ENCODE data around the gene ANKRD30B. TPM values are rescaled to one million over a fixed set of nuclear protein-coding genes. Genes with fewer than 3 reads are reported as not detected.

The ANKRD30B gene
- total and polyA plus RNA-seq, 2 of the 4 experiments (the other 2 are of a cell fraction): not detected

DNA sequence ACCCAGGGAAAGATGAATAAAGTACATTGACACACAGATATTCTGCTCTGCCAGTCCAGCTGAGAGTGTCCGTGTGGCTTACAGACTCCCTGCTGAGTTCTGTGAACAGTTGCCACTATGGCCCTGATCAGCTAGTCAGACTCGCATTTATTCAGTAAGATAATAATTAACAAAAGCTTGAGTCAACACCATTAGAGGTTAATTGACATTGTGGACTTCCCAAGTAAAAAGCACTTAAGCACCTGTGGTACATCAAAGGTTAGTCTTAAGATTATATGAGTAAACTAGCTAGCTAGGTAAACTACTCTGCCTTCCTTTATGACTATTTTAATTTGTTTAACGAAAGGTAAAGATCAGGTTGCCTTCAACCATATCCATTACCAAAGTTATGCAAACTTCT lies 33.7 kb downstream of the ANKRD30B start:
- Histone ChIP-seq H4K5ac (ENCODE audit: low read depth, low read length) (no peak overlapping the region), H2AFZ (replicated peaks; ENCODE audit: low read length, poor library complexity) (no peak overlapping the region), H3K4me2 (ENCODE audit: low read depth, low read length) (no peak overlapping the region), H3K36me3 (ENCODE audit: control insufficient read depth, insufficient read depth, low read length) (no peaks in the 10 kb centered on the region), H3K4me3 (ENCODE audit: insufficient read depth, low read depth, low read length) (no peak overlapping the region), H3K79me1 (ENCODE audit: low read depth in 1 of 2, low read length in 2 of 2) (no peaks in the 10 kb centered on the region), H2BK20ac (ENCODE audit: low read depth, low read length) (no peak overlapping the region), H3K27ac (ENCODE audit: insufficient read depth, low read length) (no peak overlapping the region), H4K91ac (ENCODE audit: insufficient read depth, low read depth, low read length) (no peak overlapping the region), H3K56ac (ENCODE audit: extremely low read depth, insufficient read depth, low read length) (no peak overlapping the region), H3K9me3 (ENCODE audit: control insufficient read depth, insufficient read depth, low read length) (peaks cover 5% of the 10 kb centered on the region), H4K8ac (ENCODE audit: low read depth in 2 of 2, low read length in 2 of 2) (no peak overlapping the region), H3K4ac (ENCODE audit: low read depth, low read length) (no peak overlapping the region), H3K9ac (ENCODE audit: low read depth, low read length) (no peak overlapping the region), H3K18ac (ENCODE audit: low read depth, low read length) (no peak overlapping the region), H3K14ac (replicated peaks; ENCODE audit: low read depth, low read length) (no peak overlapping the region), H3K23ac (ENCODE audit: low read depth, low read length) (no peak overlapping the region), H2BK15ac (ENCODE audit: low read depth, low read length) (no peak overlapping the region), H2BK5ac (ENCODE audit: low read depth, low read length, poor library complexity, severe bottlenecking) (no peak overlapping the region), H3K4me1 (ENCODE audit: control insufficient read depth, insufficient read depth, low read length) (no peaks in the 10 kb centered on the region), H3K27me3 (ENCODE audit: control insufficient read depth, insufficient read depth, low read length) (no peaks in the 10 kb centered on the region), H4K20me1 (ENCODE audit: insufficient read depth, low read length) (no peaks in the 10 kb centered on the region), H3K9me1 (ENCODE audit: insufficient read depth, low read length) (no peaks in the 10 kb centered on the region), H2AK5ac (ENCODE audit: low read depth, low read length) (no peak overlapping the region), H2BK120ac (ENCODE audit: low read depth, low read length) (no peak overlapping the region), H2AK9ac (replicated peaks; ENCODE audit: low read depth, low read length, poor library complexity) (no peak overlapping the region)
- intact Hi-C loops (cut with micrococcal nuclease) (no loop called here), in situ Hi-C loops (cut with MboI; ENCODE audit: low sequenced_read_pairs) (no loop called here), dilution Hi-C loops (cut with HindIII; ENCODE audit: low sequenced_read_pairs, unreplicated experiment) (no loop called here)
- BruUV-seq (replicated peaks): no TSS peak
- ChIA-PET CTCF (no interaction called here), POLR2A (ENCODE audit: unreplicated experiment) (no interaction called here)
- WGBS, 2 experiments (ENCODE audit: extremely low coverage in 2 of 2, insufficient read length in 1 of 2): no CpG with 5 or more reads among the region's 3 CpGs
- TF ChIP-seq SMC3 (IDR thresholded peaks at IDR 0.05; ENCODE audit: low read depth, low read length): no peak
- TF ChIP-seq MAFK (IDR thresholded peaks at IDR 0.05; ENCODE audit: low read depth, low read length): no peak
- TF ChIP-seq CEBPB (IDR thresholded peaks at IDR 0.05; ENCODE audit: low read depth, low read length): no peak
- no peak for TF ChIP-seq CTCF (conservative IDR thresholded peaks at IDR 0.05; ENCODE audit: low read depth, low read length)
- no peak for TF ChIP-seq FOS (IDR thresholded peaks at IDR 0.05; ENCODE audit: low read depth, low read length)
- no peak for TF ChIP-seq BHLHE40 (IDR thresholded peaks at IDR 0.05; ENCODE audit: low read depth, low read length)
- TF ChIP-seq MXI1 (IDR thresholded peaks at IDR 0.05; ENCODE audit: borderline replicate concordance, low read depth, low read length): no peak
- TF ChIP-seq, protein P1, sequence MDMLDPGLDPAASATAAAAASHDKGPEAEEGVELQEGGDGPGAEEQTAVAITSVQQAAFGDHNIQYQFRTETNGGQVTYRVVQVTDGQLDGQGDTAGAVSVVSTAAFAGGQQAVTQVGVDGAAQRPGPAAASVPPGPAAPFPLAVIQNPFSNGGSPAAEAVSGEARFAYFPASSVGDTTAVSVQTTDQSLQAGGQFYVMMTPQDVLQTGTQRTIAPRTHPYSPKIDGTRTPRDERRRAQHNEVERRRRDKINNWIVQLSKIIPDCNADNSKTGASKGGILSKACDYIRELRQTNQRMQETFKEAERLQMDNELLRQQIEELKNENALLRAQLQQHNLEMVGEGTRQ (IDR thresholded peaks at IDR 0.05; ENCODE audit: low read depth, low read length): no peak
- TF ChIP-seq CHD1 (IDR thresholded peaks at IDR 0.05; ENCODE audit: low read depth, low read length): no peak
- TF ChIP-seq RCOR1 (IDR thresholded peaks at IDR 0.05; ENCODE audit: insufficient replicate concordance, low read length): no peak
- TF ChIP-seq NFE2L2 (IDR thresholded peaks at IDR 0.05; ENCODE audit: low read depth, low read length): no peak
- no peak for TF ChIP-seq RAD21 (IDR thresholded peaks at IDR 0.05; ENCODE audit: low read length)
- no peak for DNase-seq
- no peak for ATAC-seq (ENCODE audit: low read depth)
